ENCODE results near the gene EPHB4. TPM values are rescaled to one million over a fixed set of nuclear protein-coding genes. Genes with fewer than 3 reads are reported as not detected.
A peak's percentile ranks its signal among the peaks of the same experiment; 100 is the strongest.

The EPHB4 gene
- total and polyA plus RNA-seq, 7 donors: 5.1 to 13.9 (median 10.3) TPM

- ATAC-seq (peak in 3 of 4 donors; percentile 47 to 56 (median 48)), DNase-seq (peak in 1 of 2 donors; percentile 57)
- H3K9me3 ChIP-seq: no peaks in the 10 kb centered on the region
- H3K27me3 ChIP-seq (ENCODE audit: insufficient read depth in 3 of 3, low read length in 2 of 3): peaks cover 0 to 25% (median 5%) of the 10 kb centered on the region in 3 donors
- H3K4me1 ChIP-seq: peaks cover 6% of the 10 kb centered on the region
- 23 to 26% (median 24%) methylated on average over 14 of the region's 14 CpGs for WGBS, 3 donors
- intact Hi-C loops (cut with DNase I): loop anchor here in 1 of 2 donors (1.0 to 2.0 kb wide), 2 partner anchors 53 to 260 kb away; partner anchors contain the start of gene SLC12A9
- peak; percentile 58 for TF ChIP-seq CTCF (IDR thresholded peaks at IDR 0.05)
- H3K36me3 ChIP-seq (ENCODE audit: insufficient read depth in 1 of 2, low read depth in 1 of 2): no peaks in the 10 kb centered on the region
- H3K4me3 ChIP-seq: no peak overlapping the region
- H3K27ac ChIP-seq: no peak overlapping the region
These were observed 28.1 kb downstream of the EPHB4 start for GRCh38 chr7:100799037-100799896.

GRCh38 chr7:100794741-100795140 lies 32.6 kb downstream of the EPHB4 start:
- 0 to 15% (median 6%) methylated on average over 1 to 3 of the region's 3 CpGs for WGBS, 3 donors
- H3K27me3 ChIP-seq (ENCODE audit: insufficient read depth in 3 of 3, low read length in 2 of 3): peaks cover 0 to 28% (median 10%) of the 10 kb centered on the region in 3 donors
- ATAC-seq (no peak), DNase-seq (no peak)
- H3K4me1 ChIP-seq: no peaks in the 10 kb centered on the region
- intact Hi-C loops (cut with DNase I): no loop called here
- no peak overlapping the region for H3K4me3 ChIP-seq
- no peak for TF ChIP-seq CTCF (IDR thresholded peaks at IDR 0.05)
- no peak overlapping the region for H3K27ac ChIP-seq
- H3K36me3 ChIP-seq (ENCODE audit: insufficient read depth in 1 of 2, low read depth in 1 of 2): no peaks in the 10 kb centered on the region
- H3K9me3 ChIP-seq: no peaks in the 10 kb centered on the region

- WGBS, 3 donors: 55 to 60% (median 56%) methylated on average over 17 to 18 of the region's 18 CpGs
- H3K27ac ChIP-seq: no peak overlapping the region
- intact Hi-C loops (cut with DNase I): no loop called here
- H3K9me3 ChIP-seq: no peaks in the 10 kb centered on the region
- H3K36me3 ChIP-seq (ENCODE audit: insufficient read depth in 1 of 2, low read depth in 1 of 2): no peaks in the 10 kb centered on the region
- no peak overlapping the region for H3K4me3 ChIP-seq
- ATAC-seq (no peak), DNase-seq (no peak)
- no peaks in the 10 kb centered on the region for H3K4me1 ChIP-seq
- H3K27me3 ChIP-seq (ENCODE audit: insufficient read depth in 3 of 3, low read length in 2 of 3): peaks cover 0 to 26% (median 9%) of the 10 kb centered on the region in 3 donors
- TF ChIP-seq CTCF (IDR thresholded peaks at IDR 0.05): no peak
These were observed 33.3 kb downstream of the EPHB4 start for GRCh38 chr7:100793806-100794660.

GRCh38 chr7:100791881-100792666 lies 35.2 kb downstream of the EPHB4 start:
- Histone ChIP-seq H3K27ac (no peak overlapping the region), H3K4me3 (no peak overlapping the region), H3K27me3 (ENCODE audit: insufficient read depth in 3 of 3, low read length in 2 of 3) (peaks cover 0 to 26% (median 9%) of the 10 kb centered on the region in 3 donors), H3K36me3 (ENCODE audit: insufficient read depth in 1 of 2, low read depth in 1 of 2) (no peaks in the 10 kb centered on the region), H3K4me1 (no peaks in the 10 kb centered on the region), H3K9me3 (no peaks in the 10 kb centered on the region)
- WGBS, 3 donors: 68 to 69% (median 68%) methylated on average over 26 of the region's 26 CpGs
- DNase-seq (no peak), ATAC-seq (no peak)
- intact Hi-C loops (cut with DNase I): no loop called here
- TF ChIP-seq CTCF (IDR thresholded peaks at IDR 0.05): no peak

All from psoas muscle (tissue), 8 donors.